Activated T-helper 2 cell treated with anti-CD3 and anti-CD28 coated beads, Interferon-gamma antibody, Interleukin-2, Interleukin-4, amounts not matched to agents 10 μg/mL and 5 μg/mL and 100 μg/mL, durations not matched to agents 14 hours and 24 hours and 36 hours (primary cell): Measurements from ENCODE around the gene CLSTN1. TPM values are rescaled to one million over a fixed set of nuclear protein-coding genes. Genes with fewer than 3 reads are reported as not detected.
"Not testable (repeated sequence)": the region's sequence is repeated elsewhere in the genome, so short reads cannot be mapped to it uniquely, and the experiment has no call there.

ENCODE experiments used
- DNase-seq: peaks from one replicate; pipeline ENCODE4 v3.0.0; 2021; ENCODE audit warnings: low spot score
- H3K27ac Mint-ChIP-seq: one replicate; pipeline ENCODE4 v1.8.0; 2021; ENCODE audit warnings: mixed read lengths
- H3K27me3 Mint-ChIP-seq: one replicate; pipeline ENCODE4 v1.8.0; 2021; ENCODE audit warnings: low read depth, mixed read lengths
- H3K36me3 Mint-ChIP-seq: one replicate; pipeline ENCODE4 v1.8.0; 2021; ENCODE audit warnings: low read depth, mixed read lengths
- H3K4me1 Mint-ChIP-seq: one replicate; pipeline ENCODE4 v1.8.0; 2021; ENCODE audit warnings: low read depth, mixed read lengths
- H3K4me3 Mint-ChIP-seq: one replicate; pipeline ENCODE4 v1.8.0; 2021; ENCODE audit warnings: low read depth, mild to moderate bottlenecking, moderate library complexity, mixed read lengths
- H3K9me3 Mint-ChIP-seq: one replicate; pipeline ENCODE4 v1.8.0; 2021; ENCODE audit warnings: mixed read lengths
- intact Hi-C: fragments of 100-400 bp; cut with micrococcal nuclease; formaldehyde crosslinking; loops from one replicate; pipeline ENCODE4 v1.15.1; 2023
- total RNA-seq: library from RNA; stranded (reverse); gene quantifications from 2 replicates; pipeline ENCODE4 v1.2.3, GENCODE V29; 2022

The CLSTN1 gene
- total RNA-seq, 1 donor from 2014 or later, result 46.5 TPM

DNA sequence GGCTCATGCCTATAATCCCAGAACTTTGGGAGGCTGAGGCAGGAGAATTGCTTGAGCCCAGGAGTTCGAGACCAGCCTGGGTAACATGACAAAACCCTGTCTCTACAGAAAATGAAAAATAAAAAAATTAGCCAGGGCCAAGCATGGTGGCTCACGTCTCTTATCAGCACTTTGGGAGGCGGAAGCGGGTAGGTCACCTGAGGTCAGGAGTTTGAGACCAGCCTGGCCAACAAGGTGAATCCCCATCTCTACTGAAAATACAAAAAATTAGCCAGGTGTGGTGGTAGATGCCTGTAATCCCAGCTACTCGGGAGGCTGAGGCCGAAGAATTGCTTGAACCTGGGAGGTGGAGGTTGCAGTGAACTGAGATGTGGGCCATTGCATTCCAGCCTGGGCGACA is 111.0 kb downstream of the CLSTN1 start:
- DNase-seq, H3K9me3 Mint-ChIP-seq, H3K4me3 Mint-ChIP-seq, H3K27me3 Mint-ChIP-seq, intact Hi-C loops: not testable (repeated sequence)
- Mint-ChIP-seq H3K4me1 (peaks cover 33% of the 10 kb centered on the region), H3K27ac (peak overlapping the region; percentile 38), H3K36me3 (peaks cover 69% of the 10 kb centered on the region)

DNA sequence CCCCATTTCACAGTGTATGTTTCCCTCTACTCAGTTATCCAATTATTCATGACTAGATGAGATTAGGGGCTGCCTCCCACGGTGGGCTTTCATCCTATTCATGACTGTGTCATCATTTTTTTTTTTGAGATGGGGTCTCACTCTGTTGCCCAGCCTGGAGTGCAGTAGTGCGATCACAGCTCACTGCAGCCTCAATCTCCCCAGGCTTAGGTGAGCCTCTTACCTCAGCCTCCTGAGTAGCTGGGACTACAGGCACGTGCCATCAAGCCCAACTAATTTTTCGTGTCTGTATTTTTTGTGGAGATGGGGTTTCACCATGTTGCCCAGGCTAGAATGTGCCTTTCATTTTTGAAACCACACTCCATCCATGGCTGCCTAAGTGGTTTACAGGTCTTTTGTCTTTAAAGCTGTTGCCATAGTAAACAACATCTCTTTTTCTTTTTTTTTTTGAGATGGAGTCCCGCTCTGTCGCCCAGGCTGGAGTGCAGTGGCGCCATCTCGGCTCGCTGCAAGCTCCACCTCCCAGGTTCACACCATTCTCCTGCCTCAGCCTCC is 112.2 kb downstream of the CLSTN1 start:
- no peaks in the 10 kb centered on the region for H3K9me3 Mint-ChIP-seq
- no peaks in the 10 kb centered on the region for H3K27me3 Mint-ChIP-seq
- peaks cover 61% of the 10 kb centered on the region for H3K36me3 Mint-ChIP-seq

DNA sequence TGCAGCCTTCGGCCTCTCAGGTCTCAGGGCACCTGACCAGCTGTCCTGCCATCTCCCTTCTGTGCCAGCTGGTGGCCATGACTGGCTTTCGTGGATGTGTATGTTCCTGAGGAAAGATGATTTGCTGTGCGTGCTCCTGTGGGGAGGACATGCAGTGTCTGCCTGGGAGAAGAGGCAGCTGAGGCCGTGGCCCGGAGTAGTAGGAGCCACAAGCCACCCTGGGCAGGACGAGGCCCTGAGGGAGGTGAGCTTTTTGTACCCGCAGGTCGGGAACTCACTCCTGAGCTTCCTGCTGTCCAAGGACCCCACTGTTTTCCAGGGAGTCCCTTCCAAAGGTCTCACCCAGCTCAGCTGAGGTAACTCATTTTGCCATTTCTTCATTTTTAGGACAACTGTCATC is 113.7 kb downstream of the CLSTN1 start:
- Mint-ChIP-seq H3K27ac (peak overlapping the region; percentile 69), H3K27me3 (no peaks in the 10 kb centered on the region), H3K36me3 (peaks cover 56% of the 10 kb centered on the region), H3K4me3 (no peak overlapping the region), H3K4me1 (peaks cover 30% of the 10 kb centered on the region), H3K9me3 (no peaks in the 10 kb centered on the region)
- DNase-seq, result no peak
- intact Hi-C loops, result no loop called here

More for the DNA sequence above, 112.2 kb downstream of the CLSTN1 start:
- Mint-ChIP-seq H3K4me1 (peaks cover 28% of the 10 kb centered on the region), H3K4me3 (no peak overlapping the region), H3K27ac (no peak overlapping the region)
- intact Hi-C loops, result no loop called here
- no peak for DNase-seq

DNA sequence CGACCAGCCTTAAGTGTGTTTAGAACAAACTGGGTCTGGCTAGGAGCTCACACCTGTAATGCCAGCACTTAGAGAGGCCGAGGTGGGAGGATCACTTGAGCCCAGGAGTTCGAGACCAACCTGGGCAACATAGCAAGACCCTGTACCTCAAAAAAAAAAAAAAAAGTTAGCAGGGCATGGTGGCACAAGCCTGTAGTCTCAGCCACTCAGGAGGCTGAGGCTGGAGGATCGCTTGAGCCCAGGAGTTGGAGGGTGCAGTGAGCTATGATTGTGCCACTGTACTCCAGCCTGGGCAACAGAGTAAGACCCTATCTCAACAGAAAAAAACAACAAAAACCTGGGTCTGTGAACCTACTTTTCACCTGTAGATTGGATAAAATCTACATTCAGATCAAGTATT is 117.6 kb downstream of the CLSTN1 start:
- Mint-ChIP-seq H3K27ac (no peak overlapping the region), H3K27me3 (no peaks in the 10 kb centered on the region), H3K36me3 (peaks cover 58% of the 10 kb centered on the region), H3K9me3 (peaks cover 11% of the 10 kb centered on the region), H3K4me3 (no peak overlapping the region), H3K4me1 (peaks cover 38% of the 10 kb centered on the region)
- intact Hi-C loops, result no loop called here
- DNase-seq, result no peak

DNA sequence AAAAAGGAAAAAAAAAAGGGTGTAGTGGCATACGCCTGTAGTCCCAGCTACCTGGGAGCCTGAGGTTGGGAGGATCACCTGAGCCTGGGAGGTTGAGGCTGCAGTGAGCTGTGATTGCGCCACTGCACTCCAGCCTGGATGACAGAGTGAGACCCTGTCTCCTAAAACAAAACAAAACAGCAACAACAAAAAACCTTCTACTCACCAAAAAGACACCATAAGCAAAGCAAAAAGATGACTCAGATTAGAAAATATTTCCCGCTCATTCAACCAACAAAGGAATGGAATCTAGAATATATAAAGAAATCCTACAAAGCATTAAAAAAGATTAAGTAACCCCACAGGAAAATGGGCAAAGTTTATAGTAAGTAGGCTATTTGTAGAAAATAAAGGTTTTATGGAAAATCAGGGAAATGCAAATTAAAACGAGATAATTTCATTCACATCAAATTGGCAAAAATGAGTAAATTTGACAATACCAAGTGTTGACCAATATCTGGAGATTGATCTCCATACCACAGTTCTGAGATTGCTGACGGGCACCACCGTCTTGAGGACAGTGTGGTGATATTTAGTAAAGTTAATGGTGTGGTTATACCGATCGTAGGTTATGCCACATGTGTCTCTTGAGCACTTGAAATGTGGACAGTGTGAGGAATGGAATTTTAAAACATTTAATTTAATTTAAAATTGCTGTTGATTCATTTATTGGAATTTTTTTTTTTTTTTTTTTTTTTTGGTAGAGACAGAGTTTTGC is 118.2 kb downstream of the CLSTN1 start:
- peak overlapping the region; percentile 50 for H3K27ac Mint-ChIP-seq
- H3K27me3 Mint-ChIP-seq, result no peaks in the 10 kb centered on the region
- H3K9me3 Mint-ChIP-seq, result peaks cover 11% of the 10 kb centered on the region
- no peak overlapping the region for H3K4me3 Mint-ChIP-seq
- peaks cover 60% of the 10 kb centered on the region for H3K36me3 Mint-ChIP-seq
- DNase-seq, result no peak
- intact Hi-C loops, result no loop called here
- peaks cover 40% of the 10 kb centered on the region for H3K4me1 Mint-ChIP-seq

DNA sequence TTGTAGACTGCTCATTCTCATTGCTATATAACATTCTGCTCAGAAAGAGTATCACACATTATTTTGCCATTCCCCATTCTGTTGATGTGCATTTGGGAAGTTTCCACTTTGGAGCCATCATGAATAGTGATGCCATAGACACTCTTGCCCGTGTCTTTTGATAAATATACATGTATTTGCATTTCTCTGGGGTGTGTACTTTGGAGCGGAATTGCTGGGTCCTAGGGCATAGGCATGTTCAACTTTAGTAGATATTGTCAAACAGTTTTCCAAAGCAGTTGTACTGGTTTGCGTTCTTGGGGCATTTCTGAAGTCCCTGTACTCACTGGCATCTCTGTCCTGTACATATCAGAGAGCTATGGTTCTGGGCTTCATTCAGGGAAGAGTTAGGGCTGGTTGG is 120.1 kb downstream of the CLSTN1 start:
- peak overlapping the region; percentile 23 for H3K4me3 Mint-ChIP-seq
- no peaks in the 10 kb centered on the region for H3K27me3 Mint-ChIP-seq
- DNase-seq, result no peak
- H3K9me3 Mint-ChIP-seq, result peaks cover 11% of the 10 kb centered on the region
- H3K27ac Mint-ChIP-seq, result peak overlapping the region; percentile 21
- peaks cover 69% of the 10 kb centered on the region for H3K36me3 Mint-ChIP-seq
- H3K4me1 Mint-ChIP-seq, result peaks cover 40% of the 10 kb centered on the region
- intact Hi-C loops, result no loop called here

DNA sequence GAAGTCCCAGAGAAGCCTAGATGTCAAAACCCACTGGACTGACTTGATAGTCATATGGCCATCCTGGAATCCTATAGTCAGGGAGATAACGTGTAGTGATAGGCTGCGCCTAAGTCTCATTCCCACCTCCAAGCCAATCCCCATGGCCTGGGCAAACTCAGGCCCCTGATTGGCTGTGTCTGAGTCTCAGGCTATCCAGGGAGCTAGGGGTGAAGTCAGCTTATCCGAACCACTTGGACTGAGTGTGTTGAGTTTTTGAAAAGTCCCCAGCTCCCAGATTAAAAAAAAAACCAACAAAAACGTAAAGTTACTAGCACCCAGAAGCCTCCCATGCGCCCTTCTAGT is 120.6 kb downstream of the CLSTN1 start:
- intact Hi-C loops, result no loop called here
- DNase-seq, result no peak
- Mint-ChIP-seq H3K4me3 (no peak overlapping the region), H3K9me3 (peaks cover 11% of the 10 kb centered on the region), H3K36me3 (peaks cover 73% of the 10 kb centered on the region), H3K27me3 (no peaks in the 10 kb centered on the region), H3K27ac (peak overlapping the region; percentile 21), H3K4me1 (peaks cover 44% of the 10 kb centered on the region)

DNA sequence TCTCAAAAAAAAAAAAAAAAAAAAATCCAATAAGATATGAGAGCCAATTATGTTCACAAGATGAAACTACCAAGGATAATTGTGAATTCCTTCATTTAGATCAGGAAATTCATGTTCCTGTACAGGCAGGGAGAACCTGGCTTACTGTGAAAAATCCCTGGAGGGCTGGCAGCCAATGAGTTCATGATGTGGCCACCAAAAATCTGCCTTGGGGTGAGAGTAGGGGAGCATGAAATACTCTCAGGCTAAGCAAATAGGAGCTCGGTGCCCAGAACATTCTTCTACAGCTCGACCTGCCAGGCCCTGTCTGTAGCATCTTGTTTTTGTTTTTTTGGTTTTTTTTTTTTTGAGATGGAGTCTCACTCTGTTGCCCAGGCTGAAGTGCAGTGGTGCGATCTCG is 122.1 kb downstream of the CLSTN1 start:
- Mint-ChIP-seq H3K36me3 (peaks cover 77% of the 10 kb centered on the region), H3K27ac (no peak overlapping the region)
- intact Hi-C loops, result no loop called here

DNA sequence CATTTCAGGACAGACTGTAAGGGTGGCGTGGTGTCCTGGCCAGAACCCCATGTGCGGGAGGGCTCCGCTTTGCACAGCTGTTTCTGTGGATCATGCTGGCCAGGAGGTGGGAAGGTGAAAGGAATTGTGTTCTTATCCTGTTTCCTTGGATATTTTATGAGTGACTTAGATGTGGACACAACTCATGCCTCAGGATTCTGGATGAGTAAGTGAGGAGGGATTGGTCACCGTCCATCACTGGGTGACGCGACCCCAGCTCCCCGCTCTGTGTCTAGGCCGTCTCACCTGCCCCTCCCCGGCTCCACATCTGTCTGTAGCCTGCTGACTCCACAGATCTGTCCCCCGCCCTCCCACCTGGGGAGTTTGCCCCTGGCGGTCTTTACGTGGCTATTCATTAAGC is 123.4 kb downstream of the CLSTN1 start:
- H3K9me3 Mint-ChIP-seq, result peaks cover 11% of the 10 kb centered on the region
- DNase-seq, result no peak
- H3K36me3 Mint-ChIP-seq, result peaks cover 77% of the 10 kb centered on the region
- no peak overlapping the region for H3K4me3 Mint-ChIP-seq
- H3K27me3 Mint-ChIP-seq, result no peaks in the 10 kb centered on the region
- peaks cover 37% of the 10 kb centered on the region for H3K4me1 Mint-ChIP-seq
- intact Hi-C loops, result no loop called here
- H3K27ac Mint-ChIP-seq, result no peak overlapping the region

More for the DNA sequence above, 122.1 kb downstream of the CLSTN1 start:
- Mint-ChIP-seq H3K9me3 (peaks cover 11% of the 10 kb centered on the region), H3K4me1 (peaks cover 44% of the 10 kb centered on the region), H3K27me3 (no peaks in the 10 kb centered on the region), H3K4me3 (no peak overlapping the region)
- DNase-seq, result no peak

DNA sequence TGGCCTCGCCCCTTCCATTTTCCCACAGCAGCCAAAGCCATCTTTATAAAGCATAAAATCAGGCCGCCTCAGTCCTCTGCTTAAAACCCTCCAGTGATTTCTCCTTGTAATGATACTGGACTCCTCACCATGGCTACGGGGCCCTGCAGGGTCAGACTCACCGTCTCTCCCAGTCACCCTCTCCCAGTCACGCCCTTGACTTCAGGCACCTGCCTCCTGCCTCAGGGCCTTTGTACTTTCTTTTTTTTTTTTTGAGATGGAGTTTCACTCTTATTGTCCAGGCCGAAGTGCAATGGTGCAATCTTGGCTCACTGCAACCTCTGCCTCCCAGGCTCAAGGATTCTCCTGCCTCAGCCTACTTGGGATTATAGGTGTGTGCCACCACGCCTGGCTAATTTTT is 124.4 kb downstream of the CLSTN1 start:
- intact Hi-C loops, result no loop called here
- H3K4me1 Mint-ChIP-seq, result peaks cover 36% of the 10 kb centered on the region
- peaks cover 78% of the 10 kb centered on the region for H3K36me3 Mint-ChIP-seq
- H3K4me3 Mint-ChIP-seq, result no peak overlapping the region
- H3K27me3 Mint-ChIP-seq, result no peaks in the 10 kb centered on the region
- DNase-seq, result no peak
- H3K27ac Mint-ChIP-seq, result no peak overlapping the region
- H3K9me3 Mint-ChIP-seq, result peaks cover 11% of the 10 kb centered on the region

DNA sequence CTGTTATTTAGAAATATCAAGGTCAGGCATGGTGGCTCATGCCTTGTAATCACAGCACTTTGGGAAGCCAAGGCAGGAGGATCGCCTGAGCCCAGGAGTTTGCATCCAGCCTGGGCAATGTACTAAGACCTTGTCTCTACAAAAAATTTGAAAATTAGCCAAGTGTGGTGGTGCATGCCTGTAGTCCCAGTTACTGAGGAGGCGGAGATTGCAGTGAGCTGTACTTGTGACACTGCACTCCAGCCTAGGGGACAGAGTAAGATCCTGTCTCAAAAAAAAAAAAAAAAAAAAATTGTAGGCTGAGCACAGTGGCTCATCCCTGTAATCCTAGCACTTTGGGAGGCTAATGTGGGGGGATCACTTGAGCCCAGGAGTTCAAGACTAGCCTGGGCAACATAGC is 127.0 kb downstream of the CLSTN1 start:
- no peaks in the 10 kb centered on the region for H3K27me3 Mint-ChIP-seq
- peaks cover 28% of the 10 kb centered on the region for H3K4me1 Mint-ChIP-seq
- DNase-seq, result no peak
- H3K4me3 Mint-ChIP-seq, result no peak overlapping the region
- H3K9me3 Mint-ChIP-seq, result no peaks in the 10 kb centered on the region
- H3K27ac Mint-ChIP-seq, result no peak overlapping the region
- intact Hi-C loops, result no loop called here
- peaks cover 73% of the 10 kb centered on the region for H3K36me3 Mint-ChIP-seq

DNA sequence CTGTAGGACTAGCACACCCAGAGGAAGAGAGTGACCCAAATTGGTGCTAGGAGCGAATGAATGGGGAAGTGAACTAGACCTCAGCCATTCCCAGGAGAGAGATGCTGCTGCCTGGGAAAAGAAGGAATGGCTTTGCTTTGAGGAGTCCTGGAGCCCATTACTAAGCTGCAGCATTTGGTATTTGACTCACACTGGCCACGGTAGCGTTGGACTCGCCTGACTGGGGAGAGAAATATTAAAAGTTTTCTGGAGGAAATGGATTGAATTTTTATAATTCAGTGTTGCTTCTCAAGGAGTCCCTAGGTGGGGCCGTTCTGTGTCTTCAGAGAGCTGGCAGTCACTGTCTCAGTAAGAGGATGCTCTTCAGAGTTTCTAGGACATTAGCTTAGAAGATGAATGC is 132.1 kb downstream of the CLSTN1 start:
- peaks cover 48% of the 10 kb centered on the region for H3K36me3 Mint-ChIP-seq
- no peak for DNase-seq
- H3K4me3 Mint-ChIP-seq, result peak overlapping the region; percentile 81
- intact Hi-C loops, result loop anchor here (2.0 kb wide), 2 partner anchors 37 to 63 kb away; no protein-coding TSS in a partner anchor
- no peaks in the 10 kb centered on the region for H3K27me3 Mint-ChIP-seq
- peaks cover 52% of the 10 kb centered on the region for H3K4me1 Mint-ChIP-seq
- H3K9me3 Mint-ChIP-seq, result no peaks in the 10 kb centered on the region
- H3K27ac Mint-ChIP-seq, result peak overlapping the region; percentile 90

DNA sequence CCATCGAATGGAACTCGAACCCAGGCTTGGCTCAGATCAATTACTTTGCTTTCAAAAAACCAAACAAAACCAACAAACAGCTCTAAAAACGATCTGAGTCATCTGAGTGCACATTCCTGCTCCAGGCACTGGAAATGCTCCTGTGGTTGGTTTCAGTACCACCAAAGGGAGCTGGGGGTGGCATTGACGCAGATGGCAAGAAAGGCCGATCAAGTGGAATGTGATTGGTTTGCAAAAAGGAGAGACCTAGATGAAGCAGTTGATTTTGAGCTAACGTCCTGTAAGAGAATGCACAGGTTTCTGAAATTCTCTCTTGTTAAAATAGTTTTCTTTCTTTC is 132.7 kb downstream of the CLSTN1 start:
- Mint-ChIP-seq H3K27ac (peak overlapping the region; percentile 90), H3K4me3 (peak overlapping the region; percentile 81), H3K4me1 (peaks cover 57% of the 10 kb centered on the region), H3K9me3 (no peaks in the 10 kb centered on the region), H3K27me3 (no peaks in the 10 kb centered on the region), H3K36me3 (peaks cover 44% of the 10 kb centered on the region)
- intact Hi-C loops, result loop anchor here (2.0 kb wide), 2 partner anchors 36 to 62 kb away; no protein-coding TSS in a partner anchor
- no peak for DNase-seq
